Lower leg skin (tissue), 3 donors: ENCODE measurements around the gene NR3C2.

Experiments used
- CTCF ChIP-seq, 3 donors: fragments of 450-650 bp; IDR thresholded peaks; one replicate each; pipeline ENCODE4 v1.5.1; 2016; ENCODE audit warnings: antibody characterized with exemption in 3 of 3, mild to moderate bottlenecking in 3 of 3, moderate library complexity in 2 of 3
- POLR2A ChIP-seq, 2 donors: fragments of 450-650 bp; IDR thresholded peaks; one replicate each; pipeline ENCODE4 v1.6.1; 2016 to 2017; ENCODE audit warnings: antibody characterized with exemption in 2 of 2, mild to moderate bottlenecking in 1 of 2, moderate library complexity in 1 of 2

DNA sequence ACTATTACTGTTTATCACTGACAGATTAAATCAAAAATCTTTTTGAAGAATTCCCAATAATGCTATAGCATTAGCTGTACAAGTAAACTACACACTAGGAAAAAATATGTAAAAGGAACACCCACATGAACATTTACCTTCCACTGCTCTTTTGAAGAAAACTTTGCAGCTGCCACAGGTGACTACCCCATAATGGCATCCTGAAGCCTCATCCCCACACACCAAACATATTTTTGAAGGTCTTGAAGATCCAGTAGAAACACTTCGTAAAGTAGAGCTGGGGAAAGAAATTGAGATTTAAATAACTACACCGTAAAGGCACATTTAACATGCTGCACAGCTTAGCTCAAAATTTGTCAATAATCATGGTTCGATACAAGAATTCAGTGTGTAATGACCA is 182.4 kb downstream of the NR3C2 start:
- no peak for TF ChIP-seq CTCF (IDR thresholded peaks at IDR 0.05)
- TF ChIP-seq POLR2A (IDR thresholded peaks at IDR 0.05), result no peak
